PC-9 (cell line): ENCODE measurements around the gene BAIAP3. TPM values are rescaled to one million over a fixed set of nuclear protein-coding genes. Genes with fewer than 3 reads are reported as not detected.

Experiments
- BruUV-seq: library from RNA; stranded (reverse); fragments of 400-500 nt; replicated peaks from 2 replicates; lab custom pipeline; 2021; lab: Mats Ljungman, UMichigan
- CTCF ChIA-PET: fragments of 300-600 bp; sonication (Branson Sonifier 250); formaldehyde crosslinking; loops from one replicate; lab custom pipeline; 2022; ENCODE audit warnings: antibody characterized with exemption; lab: Charles Lee
- POLR2A ChIA-PET: fragments of 300-600 bp; sonication (Branson Sonifier 250); formaldehyde crosslinking; loops from one replicate; lab custom pipeline; 2022; ENCODE audit warnings: antibody characterized with exemption; ENCODE audit not compliant: unreplicated experiment; lab: Charles Lee
- DNase-seq, 2 experiments: peaks; one replicate each; pipeline versions ENCODE4 v3.0.0 to v3.0.0-alpha.2; 2015 to 2022; ENCODE audit warnings: mixed read lengths in 1 of 2
- H2AFZ ChIP-seq: fragments of 200-600 bp; sonication (generic); 2 replicates; pipeline ENCODE4 v1.8.1; 2017; ENCODE audit warnings: antibody characterized with exemption
- H3F3A ChIP-seq: fragments of 200-600 bp; sonication (generic); 2 replicates; pipeline ENCODE4 v1.8.1; 2017; ENCODE audit warnings: antibody characterized with exemption, mild to moderate bottlenecking, low read depth; ENCODE audit not compliant: insufficient read depth
- H3K27ac ChIP-seq: fragments of 200-600 bp; sonication (generic); 2 replicates; pipeline ENCODE4 v1.6.1; 2016; ENCODE audit warnings: mixed run types
- H3K27me3 ChIP-seq: fragments of 200-600 bp; sonication (generic); 2 replicates; pipeline ENCODE4 v1.6.1; 2016; ENCODE audit warnings: low read depth, mixed run types; ENCODE audit not compliant: insufficient read depth
- H3K36me3 ChIP-seq: fragments of 200-600 bp; sonication (generic); 2 replicates; pipeline ENCODE4 v1.6.1; 2016; ENCODE audit warnings: low read depth, mixed run types
- H3K4me1 ChIP-seq: fragments of 200-600 bp; sonication (generic); replicated peaks from 2 replicates; pipeline ENCODE4 v1.6.1; 2016; ENCODE audit warnings: mixed run types; ENCODE audit not compliant: insufficient read depth
- H3K4me2 ChIP-seq: fragments of 200-600 bp; sonication (generic); 2 replicates; pipeline ENCODE4 v1.6.1; 2017; ENCODE audit warnings: mixed run types
- H3K4me3 ChIP-seq: fragments of 200-600 bp; sonication (generic); 2 replicates; pipeline ENCODE4 v1.6.1; 2016; ENCODE audit warnings: mixed run types
- H3K79me2 ChIP-seq: fragments of 200-600 bp; sonication (generic); 2 replicates; pipeline ENCODE4 v1.6.1; 2017; ENCODE audit warnings: low read depth, mixed run types
- H3K9me2 ChIP-seq: fragments of 200-600 bp; sonication (generic); 2 replicates; pipeline ENCODE4 v1.8.1; 2017; ENCODE audit warnings: mild to moderate bottlenecking; ENCODE audit not compliant: insufficient read depth
- H3K9me3 ChIP-seq: fragments of 200-600 bp; sonication (generic); 2 replicates; pipeline ENCODE4 v1.8.1; 2016; ENCODE audit warnings: low read depth; ENCODE audit not compliant: insufficient read depth
- H4K20me1 ChIP-seq: fragments of 200-600 bp; sonication (generic); 2 replicates; pipeline ENCODE4 v1.8.1; 2017; ENCODE audit not compliant: insufficient read depth
- EZH2 ChIP-seq: fragments of 200-600 bp; sonication (generic); IDR thresholded peaks from 2 replicates; pipeline ENCODE4 v1.8.0; 2017; ENCODE audit warnings: antibody characterized with exemption, low read depth
- intact Hi-C: fragments of 100-400 bp; cut with micrococcal nuclease; formaldehyde crosslinking; loops from one replicate; pipeline ENCODE4 v1.10.0; 2022; ENCODE audit not compliant: unreplicated experiment
- total RNA-seq: library from RNA; stranded (reverse); gene quantifications from 2 replicates; pipeline ENCODE4 v1.2.3, GENCODE V29; 2021
- TF ChIP-seq, protein P1 (sequence below): fragments of 200-600 bp; sonication (generic); conservative IDR thresholded peaks from 2 replicates; pipeline ENCODE4 v1.6.1; 2017; ENCODE audit warnings: mixed run types, antibody characterized with exemption, mild to moderate bottlenecking, moderate library complexity

Gene BAIAP3
- total RNA-seq, 1 experiment from 2014 or later: 35.0 TPM

- POLR2A ChIA-PET: no interaction called here
- Histone ChIP-seq H4K20me1 (no peaks in the 10 kb centered on the region), H3K27me3 (peaks cover 45% of the 10 kb centered on the region; the same call in 1 of the 2 replicates), H3K4me3 (no peak overlapping the region), H3K4me2 (no peak overlapping the region), H3K36me3 (no peaks in the 10 kb centered on the region), H3F3A (no peaks in the 10 kb centered on the region; the same call in 1 of the 2 replicates), H3K27ac (no peak overlapping the region), H3K9me3 (no peaks in the 10 kb centered on the region), H3K4me1 (no peaks in the 10 kb centered on the region), H3K9me2 (no peaks in the 10 kb centered on the region), H3K79me2 (no peaks in the 10 kb centered on the region), H2AFZ (no peak overlapping the region)
- CTCF ChIA-PET: no interaction called here
- no TSS peak for BruUV-seq
- no peak for TF ChIP-seq EZH2
- TF ChIP-seq, protein P1, sequence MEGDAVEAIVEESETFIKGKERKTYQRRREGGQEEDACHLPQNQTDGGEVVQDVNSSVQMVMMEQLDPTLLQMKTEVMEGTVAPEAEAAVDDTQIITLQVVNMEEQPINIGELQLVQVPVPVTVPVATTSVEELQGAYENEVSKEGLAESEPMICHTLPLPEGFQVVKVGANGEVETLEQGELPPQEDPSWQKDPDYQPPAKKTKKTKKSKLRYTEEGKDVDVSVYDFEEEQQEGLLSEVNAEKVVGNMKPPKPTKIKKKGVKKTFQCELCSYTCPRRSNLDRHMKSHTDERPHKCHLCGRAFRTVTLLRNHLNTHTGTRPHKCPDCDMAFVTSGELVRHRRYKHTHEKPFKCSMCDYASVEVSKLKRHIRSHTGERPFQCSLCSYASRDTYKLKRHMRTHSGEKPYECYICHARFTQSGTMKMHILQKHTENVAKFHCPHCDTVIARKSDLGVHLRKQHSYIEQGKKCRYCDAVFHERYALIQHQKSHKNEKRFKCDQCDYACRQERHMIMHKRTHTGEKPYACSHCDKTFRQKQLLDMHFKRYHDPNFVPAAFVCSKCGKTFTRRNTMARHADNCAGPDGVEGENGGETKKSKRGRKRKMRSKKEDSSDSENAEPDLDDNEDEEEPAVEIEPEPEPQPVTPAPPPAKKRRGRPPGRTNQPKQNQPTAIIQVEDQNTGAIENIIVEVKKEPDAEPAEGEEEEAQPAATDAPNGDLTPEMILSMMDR: no peak
- DNase-seq: no peak
- intact Hi-C loops: no loop called here
These were observed 47.6 kb upstream of the BAIAP3 start for GRCh38 chr16:1285669-1286512.

GRCh38 chr16:1286513-1287094 is 46.8 kb upstream of the BAIAP3 start:
- DNase-seq: no peak
- H3K36me3 ChIP-seq: no peaks in the 10 kb centered on the region
- BruUV-seq: no TSS peak
- H3K27me3 ChIP-seq: peaks cover 45% of the 10 kb centered on the region; the same call in 1 of the 2 replicates
- intact Hi-C loops: no loop called here
- no peak for TF ChIP-seq EZH2
- TF ChIP-seq, protein P1: no peak
- no peak overlapping the region for H3K4me3 ChIP-seq
- no peak overlapping the region for H3K27ac ChIP-seq
- H3F3A ChIP-seq: no peaks in the 10 kb centered on the region
- H4K20me1 ChIP-seq: no peaks in the 10 kb centered on the region
- no peaks in the 10 kb centered on the region for H3K9me3 ChIP-seq
- H3K4me2 ChIP-seq: no peak overlapping the region
- no peaks in the 10 kb centered on the region for H3K79me2 ChIP-seq
- no peak overlapping the region for H2AFZ ChIP-seq
- H3K4me1 ChIP-seq: no peaks in the 10 kb centered on the region
- POLR2A ChIA-PET: no interaction called here
- CTCF ChIA-PET: no interaction called here
- H3K9me2 ChIP-seq: no peaks in the 10 kb centered on the region

DNA sequence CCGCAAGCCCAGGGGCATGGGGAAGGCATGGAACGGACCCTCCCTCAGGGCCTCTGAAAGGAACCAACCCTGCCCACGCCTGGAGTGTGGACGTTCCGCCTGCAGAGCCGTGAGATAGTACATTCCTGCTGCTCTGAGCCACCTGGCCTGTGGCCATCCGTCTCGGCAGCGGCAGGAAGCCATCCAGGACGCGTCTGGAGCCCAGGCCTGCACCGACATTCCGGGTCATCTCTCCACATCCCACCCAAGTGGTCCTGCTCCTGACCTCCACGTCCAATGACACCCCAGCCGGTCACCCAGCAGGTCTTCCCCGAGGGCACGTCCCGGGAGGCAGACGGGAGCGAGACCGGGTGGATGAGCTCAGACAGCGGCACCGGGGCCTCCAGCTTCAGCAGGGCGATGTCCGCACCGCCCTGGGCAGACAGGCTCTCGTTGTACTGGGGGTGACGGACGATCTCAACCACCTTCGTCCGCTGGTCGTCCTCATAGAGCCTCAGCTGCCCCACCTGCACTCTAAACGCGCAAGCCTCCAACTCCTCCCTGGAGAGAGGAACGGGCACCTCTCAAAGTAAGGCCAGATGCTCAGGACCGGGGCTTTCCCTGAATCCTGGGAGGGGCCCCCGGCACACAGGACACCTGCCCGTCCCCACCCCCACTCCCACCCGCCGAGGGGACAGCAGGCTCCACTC is 45.3 kb upstream of the BAIAP3 start:
- Histone ChIP-seq H2AFZ (no peak overlapping the region), H3K36me3 (no peaks in the 10 kb centered on the region), H3F3A (no peaks in the 10 kb centered on the region), H3K79me2 (no peaks in the 10 kb centered on the region), H3K4me3 (no peak overlapping the region), H3K27ac (no peak overlapping the region), H3K27me3 (peaks cover 45% of the 10 kb centered on the region; the same call in 1 of the 2 replicates), H3K4me1 (no peaks in the 10 kb centered on the region; the same call in 1 of the 2 replicates), H3K4me2 (no peak overlapping the region), H4K20me1 (no peaks in the 10 kb centered on the region), H3K9me3 (no peaks in the 10 kb centered on the region), H3K9me2 (no peaks in the 10 kb centered on the region)
- intact Hi-C loops: no loop called here
- TF ChIP-seq, protein P1: no peak
- no peak for TF ChIP-seq EZH2
- ChIA-PET CTCF (no interaction called here), POLR2A (no interaction called here)
- peak in 1 of 2 experiments; percentile 48 for DNase-seq
- no TSS peak for BruUV-seq
